Body of pancreas (tissue), 4 donors: ENCODE measurements around the gene LAG3.

Source experiments
- CTCF ChIP-seq, 7 experiments: fragments of 450-650 bp in 4 of 7; fragments of 200-600 bp in 3 of 7; sonication (generic) in 3 of 7; IDR thresholded peaks; one replicate each; pipeline ENCODE4 v1.5.1; 2016 to 2019; ENCODE audit warnings: antibody characterized with exemption in 7 of 7
- POLR2A ChIP-seq, 3 donors: fragments of 450-650 bp; IDR thresholded peaks; one replicate each; pipeline ENCODE4 v1.6.1; 2016; ENCODE audit warnings: antibody characterized with exemption in 3 of 3, mild to moderate bottlenecking in 2 of 3

GRCh38 chr12:6791931-6792520, 19.7 kb downstream of the LAG3 start:
- no peak for TF ChIP-seq CTCF (IDR thresholded peaks at IDR 0.05)
- TF ChIP-seq POLR2A (IDR thresholded peaks at IDR 0.05), result no peak
